Central memory CD4-positive, alpha-beta T cell (primary cell): Measurements from ENCODE around the gene PLPPR3.

Experiments
- DNase-seq: peaks from one replicate; pipeline ENCODE4 v3.0.0; 2022

The PLPPR3 gene

DNA sequence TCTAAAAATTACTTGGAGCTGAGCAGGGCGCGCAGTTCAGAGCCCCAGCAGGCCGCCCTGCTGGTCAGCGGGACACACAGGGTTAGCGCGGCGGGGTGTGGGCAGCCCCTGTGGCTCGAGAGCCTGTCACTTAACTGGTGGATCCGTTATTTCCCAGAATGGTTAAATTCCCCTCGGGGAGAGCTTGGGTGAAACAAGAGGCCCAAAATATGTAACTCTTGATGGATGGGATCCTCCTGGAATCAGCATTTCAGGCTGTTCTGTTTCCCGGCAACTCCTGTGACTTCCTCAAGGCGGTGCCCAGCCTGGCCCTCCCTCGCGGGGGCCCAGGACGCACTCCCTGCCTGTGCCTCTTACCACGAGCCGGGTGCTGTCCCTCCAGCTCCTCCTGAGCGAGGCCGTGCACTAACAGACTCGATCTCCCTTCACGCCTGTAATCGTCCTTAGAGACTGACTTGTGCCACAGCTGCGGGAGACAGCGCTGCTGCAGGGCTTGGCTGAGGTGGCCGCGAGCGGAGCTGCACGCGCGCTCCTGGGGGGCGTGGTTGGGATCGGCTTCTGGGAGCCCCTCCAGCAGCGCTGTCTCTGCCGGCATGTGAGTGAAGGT lies 14.8 kb downstream of the PLPPR3 start:
- no peak for DNase-seq

DNA sequence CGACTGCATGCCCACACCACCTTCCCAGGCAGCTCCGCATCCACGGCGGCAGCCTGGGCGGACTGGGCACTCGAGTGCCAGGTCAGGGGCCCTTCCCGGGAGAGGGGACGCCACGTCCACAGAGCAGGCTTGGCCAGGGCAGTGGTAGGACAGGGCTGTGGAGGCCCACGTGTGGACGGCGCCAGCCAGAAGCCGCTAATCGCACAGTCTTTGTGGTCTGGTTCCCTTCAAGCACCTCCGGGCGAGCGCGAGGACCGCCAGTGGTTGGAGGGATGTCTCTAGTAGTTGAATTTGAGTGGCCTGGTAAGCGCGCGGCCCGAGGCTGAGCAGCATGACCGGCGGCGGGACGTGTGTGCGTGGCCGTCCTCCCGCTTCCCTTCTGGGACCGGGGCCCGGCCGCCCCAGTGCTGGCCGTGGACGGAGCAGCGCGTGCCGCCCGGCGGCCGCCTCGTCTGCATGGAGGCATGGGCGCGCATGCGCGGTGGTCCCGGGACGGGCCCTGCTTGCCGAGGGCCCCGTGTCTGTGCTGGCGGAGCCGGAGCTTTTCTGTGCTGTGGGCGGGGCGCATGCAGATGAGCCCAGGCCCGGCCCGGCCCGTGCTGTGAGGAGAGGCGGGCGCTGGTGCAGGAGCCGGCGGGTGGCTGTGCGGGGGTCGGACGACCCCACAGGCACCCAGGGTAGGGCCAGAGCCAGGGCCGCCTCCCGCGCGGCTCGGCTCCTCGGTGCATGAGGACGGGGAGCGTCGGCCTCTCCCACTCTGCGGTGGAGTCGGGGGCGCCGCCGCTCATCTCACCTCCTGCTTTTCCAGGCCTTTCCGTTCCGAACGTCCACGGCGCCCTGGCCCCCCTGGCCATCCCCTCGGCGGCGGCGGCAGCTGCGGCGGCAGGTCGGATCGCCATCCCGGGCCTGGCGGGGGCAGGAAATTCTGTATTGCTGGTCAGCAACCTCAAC lies 15.9 kb downstream of the PLPPR3 start:
- no peak for DNase-seq

DNA sequence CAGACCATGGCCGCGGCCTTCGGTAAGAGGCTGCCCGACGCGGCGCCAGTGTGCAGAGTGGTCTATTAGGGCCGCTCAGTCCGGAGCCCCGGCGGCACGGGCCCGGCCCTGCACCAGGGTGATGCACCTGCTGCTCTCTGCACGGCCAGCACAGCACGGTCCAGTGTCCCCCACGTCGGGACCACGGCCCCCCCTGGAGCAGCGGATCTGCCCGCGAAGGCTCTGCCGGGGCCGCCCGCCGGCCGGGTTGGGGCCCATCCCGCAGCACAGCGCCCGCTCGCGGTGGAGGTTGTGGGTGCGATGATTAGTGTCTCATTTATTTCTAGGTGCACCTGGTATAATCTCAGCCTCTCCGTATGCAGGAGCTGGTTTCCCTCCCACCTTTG lies 16.6 kb downstream of the PLPPR3 start:
- DNase-seq = no peak

DNA sequence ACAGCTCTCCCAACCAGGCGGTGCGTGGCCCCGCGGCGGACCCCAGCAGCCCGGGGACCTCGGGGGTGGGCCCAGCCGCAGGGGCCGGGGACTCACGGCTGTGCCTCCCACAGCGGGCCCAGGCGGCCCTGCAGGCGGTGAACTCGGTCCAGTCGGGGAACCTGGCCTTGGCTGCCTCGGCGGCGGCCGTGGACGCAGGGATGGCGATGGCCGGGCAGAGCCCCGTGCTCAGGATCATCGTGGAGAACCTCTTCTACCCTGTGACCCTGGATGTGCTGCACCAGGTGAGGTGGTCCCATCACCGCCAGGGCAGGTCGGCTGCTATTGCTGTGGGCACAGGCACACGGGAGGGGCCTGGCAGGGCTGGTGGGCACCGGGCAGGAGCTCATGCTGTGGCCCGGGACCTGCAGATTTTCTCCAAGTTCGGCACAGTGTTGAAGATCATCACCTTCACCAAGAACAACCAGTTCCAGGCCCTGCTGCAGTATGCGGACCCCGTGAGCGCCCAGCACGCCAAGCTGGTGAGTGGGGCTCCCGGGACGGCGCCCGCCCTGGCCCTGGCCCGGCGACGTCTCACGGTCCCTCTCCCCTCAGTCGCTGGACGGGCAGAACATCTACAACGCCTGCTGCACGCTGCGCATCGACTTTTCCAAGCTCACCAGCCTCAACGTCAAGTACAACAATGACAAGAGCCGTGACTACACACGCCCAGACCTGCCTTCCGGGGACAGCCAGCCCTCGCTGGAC lies 17.2 kb downstream of the PLPPR3 start:
- DNase-seq = no peak

DNA sequence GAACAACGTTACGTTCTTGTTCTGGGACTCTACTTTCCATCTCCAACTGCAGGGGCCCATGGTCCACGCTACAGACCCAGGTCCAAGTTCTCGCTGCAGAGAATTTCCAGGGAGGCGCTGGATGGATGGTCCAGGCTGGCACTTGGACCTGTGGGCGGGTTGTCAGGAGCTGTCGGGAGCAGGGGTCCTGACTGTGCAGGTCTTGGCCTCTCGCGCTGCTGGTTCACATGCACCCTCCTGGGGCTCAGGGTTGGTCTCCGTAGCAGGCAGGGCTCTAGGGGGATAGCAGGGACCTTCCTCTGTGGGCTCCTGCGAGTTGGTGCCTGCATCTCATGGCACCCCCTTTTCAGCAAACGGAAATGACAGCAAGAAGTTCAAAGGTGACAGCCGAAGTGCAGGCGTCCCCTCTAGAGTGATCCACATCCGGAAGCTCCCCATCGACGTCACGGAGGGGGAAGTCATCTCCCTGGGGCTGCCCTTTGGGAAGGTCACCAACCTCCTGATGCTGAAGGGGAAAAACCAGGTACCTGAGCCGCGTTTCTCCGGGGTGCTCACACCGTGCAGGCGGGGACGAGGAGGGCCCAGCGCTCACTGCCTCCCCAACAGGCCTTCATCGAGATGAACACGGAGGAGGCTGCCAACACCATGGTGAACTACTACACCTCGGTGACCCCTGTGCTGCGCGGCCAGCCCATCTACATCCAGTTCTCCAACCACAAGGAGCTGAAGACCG lies 17.9 kb downstream of the PLPPR3 start:
- DNase-seq = no peak

DNA sequence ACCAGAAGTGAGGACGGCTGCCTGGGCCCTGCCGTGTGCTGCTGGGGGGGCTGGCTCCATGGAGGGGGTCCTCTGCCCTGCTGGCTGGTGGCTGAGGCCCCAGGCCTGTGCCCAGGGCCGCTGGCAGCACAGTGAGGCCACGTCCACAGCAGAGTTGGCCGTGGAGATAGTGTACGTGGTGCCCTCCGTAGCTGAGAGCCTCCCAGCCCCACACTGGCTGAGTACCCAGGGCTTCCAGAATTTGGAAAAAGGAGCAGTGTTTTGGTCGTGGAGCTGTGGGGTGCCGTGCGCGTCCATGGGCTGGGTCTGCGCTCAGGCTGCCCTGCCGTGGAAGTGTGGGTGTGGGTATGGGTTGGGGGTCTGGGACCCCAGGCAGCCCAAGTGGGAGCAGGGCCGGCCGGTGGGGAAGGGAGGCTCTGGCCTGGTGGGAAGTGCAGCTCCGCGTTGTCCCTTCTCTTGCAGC lies 18.6 kb downstream of the PLPPR3 start:
- no peak for DNase-seq

DNA sequence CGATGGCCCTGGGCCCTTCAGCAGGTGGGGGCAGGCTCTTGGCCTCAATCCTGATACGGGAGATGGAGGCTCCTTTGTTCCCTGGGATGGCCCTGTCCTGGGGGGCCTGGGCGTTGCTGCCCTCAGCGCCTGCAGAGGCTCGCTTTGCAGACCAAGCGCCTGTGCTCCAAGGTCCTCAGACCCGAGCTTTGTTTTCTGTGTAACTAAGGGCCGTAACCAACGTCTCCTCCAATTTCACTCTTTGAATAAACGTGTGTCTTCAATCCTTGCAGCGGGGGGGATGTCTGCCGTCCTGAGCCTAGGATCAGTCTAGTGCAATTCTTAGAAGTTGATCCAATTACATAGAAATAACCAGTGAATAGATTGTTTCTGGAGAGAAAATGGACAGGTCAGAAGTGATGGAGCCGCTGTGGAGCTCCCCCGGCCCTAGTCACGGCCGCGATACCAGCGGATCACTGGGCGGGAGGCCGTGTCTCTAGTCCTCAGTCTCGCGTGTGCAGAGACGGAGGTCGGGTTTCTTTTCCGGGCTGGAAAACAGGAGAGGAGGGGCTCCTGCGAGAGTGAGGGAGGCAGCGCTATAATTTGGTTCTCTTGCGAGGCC lies 19.2 kb downstream of the PLPPR3 start:
- no peak for DNase-seq

DNA sequence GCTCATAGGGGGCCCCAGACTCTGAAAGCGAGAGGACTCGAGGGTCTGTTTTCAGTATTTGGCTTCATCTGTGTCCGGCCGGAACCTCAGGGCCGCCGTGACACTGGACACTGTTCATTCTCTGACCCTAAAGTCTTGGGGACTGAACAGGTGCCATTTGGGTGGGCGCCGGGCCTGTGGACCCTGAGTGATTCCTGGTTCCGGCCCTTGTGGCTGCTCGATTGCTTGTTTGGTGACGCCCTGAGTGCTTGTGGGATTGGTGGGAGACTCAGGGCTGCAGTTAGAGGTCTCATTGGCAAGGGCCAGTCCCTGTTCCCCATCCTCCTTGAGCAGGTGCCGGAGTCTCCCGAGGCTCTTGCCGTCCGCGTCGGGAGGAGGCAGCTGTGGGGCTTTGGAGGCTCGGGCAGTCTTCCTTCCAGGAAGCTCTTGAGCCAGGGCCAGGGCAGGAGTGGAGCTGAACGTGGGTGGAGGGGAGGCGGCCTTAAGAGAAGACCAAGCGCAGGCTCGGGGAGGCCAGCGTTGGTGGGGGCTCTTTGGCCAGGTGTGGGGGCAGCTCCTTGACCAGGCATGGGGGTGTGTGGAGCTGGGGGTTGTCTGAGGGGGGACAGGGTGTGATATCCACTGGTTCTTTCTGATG lies 19.8 kb downstream of the PLPPR3 start:
- no peak for DNase-seq

DNA sequence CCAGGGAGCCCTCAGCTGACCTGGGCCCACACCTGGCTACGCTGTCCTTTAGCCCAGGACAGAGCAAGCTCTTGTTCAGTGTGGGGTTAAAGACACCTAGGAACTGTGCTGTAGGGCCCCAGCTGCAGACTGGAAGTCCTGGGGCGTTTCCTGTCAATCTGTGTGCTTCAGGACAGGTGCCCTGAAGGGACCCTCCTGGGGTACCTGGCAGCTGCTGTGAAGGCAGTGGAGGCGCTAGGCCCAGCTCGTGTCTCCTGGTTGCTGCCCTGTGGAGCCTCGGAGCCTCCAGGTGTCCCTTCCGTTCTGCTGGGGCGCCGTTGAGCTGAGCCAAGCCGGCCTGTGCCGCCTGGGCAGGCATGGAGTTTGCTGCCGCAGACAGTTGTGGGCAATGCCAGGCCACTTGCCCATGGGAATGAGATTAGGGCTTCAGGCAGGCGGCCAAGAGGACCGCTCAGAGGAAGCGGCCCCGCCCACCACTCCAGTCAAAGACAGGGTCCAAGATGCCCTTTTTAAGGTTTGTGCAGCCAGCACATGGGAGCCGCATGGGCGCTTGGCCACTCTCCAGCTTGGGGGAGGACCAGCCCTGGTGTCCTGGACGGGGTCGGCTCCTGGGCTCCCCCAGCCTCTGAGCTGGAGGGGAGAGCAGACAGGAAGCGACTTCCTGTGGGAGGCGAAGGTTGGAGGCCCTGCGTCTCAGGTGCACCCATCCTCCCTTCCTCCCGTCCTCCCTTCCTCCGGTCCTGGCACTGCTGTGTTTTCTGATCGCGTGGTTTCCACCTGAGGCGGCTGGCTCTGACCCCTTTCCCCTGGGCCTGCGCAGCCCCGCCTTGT lies 20.5 kb downstream of the PLPPR3 start:
- DNase-seq = no peak

DNA sequence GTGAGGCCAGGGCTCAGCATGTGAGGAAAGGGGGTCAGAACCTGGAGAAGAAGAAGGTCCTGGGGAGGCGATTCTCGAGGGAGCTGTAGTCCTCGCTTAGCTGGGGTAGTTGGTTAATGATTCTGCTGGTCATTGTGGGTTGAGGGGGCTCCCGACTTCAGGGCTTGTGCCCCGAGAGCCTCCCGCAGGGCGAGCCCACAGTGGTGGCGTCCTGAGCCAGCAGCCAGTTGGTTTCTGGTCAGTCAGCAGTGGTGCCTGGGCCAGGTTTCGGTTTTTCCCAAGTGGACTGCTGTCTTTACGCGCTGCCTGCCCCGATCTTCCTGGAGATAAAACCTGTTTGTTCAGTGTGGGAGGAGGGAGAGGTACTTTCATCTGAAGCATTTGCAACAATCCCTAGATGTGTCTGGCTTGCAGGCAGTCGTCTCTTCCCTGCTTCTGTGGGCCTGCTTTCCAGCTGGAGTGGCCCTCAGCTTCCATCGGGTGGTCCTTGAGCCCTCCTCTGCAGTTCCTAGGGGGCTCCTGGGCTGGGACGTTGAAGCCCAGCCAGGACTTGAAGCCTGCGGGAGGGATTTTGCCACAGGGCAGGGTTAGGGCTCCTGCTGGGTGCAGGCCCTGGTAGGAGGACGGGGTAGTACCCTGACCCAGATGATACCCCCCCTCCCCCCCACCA lies 21.3 kb downstream of the PLPPR3 start:
- DNase-seq = no peak

DNA sequence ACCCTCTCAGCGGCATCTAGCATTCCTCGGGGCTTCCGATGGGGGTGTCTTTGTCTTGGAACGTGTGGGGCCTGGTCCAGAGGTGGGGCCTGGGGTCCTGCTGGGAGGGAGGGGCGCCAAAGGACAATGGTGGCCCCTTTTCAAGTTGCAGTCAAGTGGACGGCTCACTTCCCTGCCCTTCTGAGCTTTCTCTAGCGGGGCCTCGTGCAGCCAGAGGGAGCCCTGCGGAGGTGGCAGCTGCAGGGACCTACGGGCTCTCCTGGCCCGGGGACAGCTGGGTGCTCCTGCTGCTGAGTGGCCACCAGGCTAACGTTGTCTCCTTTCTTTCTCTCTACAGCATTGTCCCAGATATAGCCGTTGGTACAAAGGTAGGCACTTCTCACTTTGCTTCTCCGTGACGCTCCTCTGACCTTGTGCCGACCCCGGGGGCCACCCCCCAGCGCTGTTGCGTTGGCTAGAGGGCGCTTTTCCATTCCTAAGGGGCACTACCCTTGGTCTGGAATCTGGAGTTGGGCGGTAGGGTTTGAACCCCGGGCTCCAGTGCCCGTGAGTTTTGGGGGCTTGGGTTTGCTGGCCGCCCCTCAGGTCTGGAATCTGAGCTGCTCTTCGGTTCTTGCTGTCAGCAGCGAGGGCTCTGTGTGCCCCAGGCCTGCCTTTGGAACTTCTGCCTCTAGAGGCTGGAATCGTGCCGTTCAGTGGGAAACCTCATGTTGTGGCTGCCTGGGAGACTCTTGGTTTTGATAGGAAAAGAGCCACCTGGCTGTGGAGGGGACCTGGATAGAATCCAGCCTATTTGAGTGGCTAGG lies 22.5 kb downstream of the PLPPR3 start:
- DNase-seq = no peak

DNA sequence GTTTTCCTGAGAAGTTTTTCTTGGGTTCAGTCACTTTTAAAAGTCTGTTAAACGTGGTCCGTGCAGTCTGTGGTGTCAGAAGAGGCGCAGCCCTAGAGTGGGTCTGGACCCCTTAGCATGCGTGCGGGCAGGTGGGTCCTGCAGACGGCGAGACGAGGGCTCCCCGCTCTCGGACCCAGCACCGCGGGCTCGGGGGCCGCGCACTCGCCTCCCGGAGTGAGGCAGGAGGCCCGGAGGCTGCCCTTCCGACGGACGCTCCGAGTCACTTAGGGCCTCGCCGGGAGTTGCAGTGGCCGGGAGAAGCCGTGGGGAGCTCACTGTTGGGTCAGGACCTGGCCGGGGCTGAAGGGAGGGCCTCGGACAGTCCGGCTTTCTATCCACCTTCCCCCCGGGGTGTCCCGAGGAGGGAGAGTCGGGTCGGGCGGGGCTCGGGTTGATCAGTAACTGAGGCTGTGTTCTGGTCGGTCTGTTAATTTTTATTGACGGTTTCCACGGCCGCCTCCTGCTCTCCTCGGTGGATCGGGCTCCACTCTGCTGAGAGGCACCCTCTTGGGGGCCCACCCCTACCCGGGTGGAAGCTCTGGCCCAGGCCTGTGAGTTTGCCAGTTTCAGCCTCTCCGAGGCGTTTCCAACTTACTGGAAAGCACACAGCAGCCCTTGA lies 23.2 kb downstream of the PLPPR3 start:
- DNase-seq = no peak

DNA sequence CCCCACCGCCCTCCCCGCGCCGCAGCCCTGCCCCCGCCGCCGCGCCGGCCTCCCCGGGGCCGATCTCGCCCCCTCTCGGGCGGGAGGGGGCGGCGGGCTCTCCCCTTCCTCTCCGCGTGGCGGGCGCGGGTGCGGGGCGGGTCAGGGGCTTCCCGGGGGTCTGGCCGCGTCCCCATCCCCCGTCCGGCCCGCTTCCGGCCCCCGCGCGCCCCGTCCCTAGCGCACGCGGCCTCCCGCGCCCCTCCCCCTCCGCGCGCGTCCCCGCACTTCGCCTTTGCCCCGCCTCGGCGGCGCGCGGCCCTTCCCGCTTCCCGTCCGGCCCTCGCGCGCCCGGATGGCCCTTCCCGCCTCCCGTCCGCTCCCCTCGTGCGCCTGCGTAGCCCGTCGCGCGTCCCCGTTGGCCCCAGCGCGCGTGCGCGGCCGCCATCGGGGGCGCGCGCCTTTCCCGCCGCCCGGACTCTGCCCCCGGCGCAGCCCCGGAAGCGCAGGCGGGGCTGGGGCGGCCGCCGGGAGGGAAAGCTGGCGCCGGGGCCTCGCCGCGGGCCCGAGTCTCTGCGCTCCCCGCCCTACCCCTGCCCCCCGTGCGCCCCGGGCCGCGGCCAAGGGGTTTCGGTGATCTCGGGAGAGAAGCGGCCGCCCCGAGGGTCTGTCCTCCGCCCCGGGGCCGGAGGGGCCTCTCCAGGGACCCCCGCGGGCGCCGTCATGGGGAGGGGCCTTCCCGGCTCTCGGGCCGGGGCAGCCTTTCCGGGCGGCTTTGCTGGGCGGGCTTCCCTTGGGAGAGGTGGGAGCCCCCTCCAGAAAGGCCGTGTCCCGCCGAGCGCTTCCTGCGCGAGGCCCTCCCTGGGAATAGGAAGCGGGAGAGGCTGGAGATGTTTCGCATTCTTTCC lies 24.0 kb downstream of the PLPPR3 start:
- DNase-seq = peak; percentile 86

DNA sequence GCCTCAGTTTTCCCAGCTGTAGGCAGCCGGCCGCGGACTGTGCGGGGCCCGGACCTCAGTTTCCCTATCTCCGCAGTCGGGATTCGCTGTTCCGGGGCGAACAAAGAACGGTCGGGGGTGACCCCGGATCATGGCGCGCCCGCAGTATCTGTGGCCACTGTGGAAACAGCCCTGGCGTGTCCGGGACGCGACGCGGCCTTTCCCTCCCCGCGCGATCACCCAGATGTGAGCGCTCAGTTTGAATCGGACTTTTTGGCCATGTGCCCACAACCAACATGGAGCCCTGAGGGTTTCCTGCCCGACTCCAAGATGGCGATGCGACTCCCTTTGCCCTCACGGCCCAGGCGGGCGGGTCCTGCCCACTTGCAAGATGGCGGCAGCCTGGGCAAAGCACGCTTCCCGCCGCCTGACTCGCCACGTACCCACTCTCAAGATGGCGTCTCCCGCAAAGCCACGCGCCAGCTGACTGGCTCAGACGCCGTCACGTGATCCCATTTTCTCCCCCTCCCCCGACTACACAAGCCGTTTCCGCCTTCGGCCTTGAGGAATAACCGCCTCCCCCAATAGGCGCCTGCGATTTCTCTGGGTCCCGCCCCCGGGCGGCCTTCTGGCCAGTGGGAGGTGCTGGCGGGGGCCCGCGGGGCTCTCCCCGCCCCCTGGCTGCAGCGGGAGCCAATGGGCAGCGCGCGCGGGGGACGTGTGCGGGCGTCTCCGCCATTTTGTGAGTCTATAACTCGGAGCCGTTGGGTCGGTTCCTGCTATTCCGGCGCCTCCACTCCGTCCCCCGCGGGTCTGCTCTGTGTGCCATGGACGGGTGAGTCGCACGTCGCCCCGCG lies 24.8 kb downstream of the PLPPR3 start, which contains the start of gene PTBP1:
TSS of gene PTBP1 (plus strand) at position 761 of the 836 bp plus-strand sequence. CDS start at position 807, 46 bp downstream.
- peak; percentile 100 for DNase-seq

DNA sequence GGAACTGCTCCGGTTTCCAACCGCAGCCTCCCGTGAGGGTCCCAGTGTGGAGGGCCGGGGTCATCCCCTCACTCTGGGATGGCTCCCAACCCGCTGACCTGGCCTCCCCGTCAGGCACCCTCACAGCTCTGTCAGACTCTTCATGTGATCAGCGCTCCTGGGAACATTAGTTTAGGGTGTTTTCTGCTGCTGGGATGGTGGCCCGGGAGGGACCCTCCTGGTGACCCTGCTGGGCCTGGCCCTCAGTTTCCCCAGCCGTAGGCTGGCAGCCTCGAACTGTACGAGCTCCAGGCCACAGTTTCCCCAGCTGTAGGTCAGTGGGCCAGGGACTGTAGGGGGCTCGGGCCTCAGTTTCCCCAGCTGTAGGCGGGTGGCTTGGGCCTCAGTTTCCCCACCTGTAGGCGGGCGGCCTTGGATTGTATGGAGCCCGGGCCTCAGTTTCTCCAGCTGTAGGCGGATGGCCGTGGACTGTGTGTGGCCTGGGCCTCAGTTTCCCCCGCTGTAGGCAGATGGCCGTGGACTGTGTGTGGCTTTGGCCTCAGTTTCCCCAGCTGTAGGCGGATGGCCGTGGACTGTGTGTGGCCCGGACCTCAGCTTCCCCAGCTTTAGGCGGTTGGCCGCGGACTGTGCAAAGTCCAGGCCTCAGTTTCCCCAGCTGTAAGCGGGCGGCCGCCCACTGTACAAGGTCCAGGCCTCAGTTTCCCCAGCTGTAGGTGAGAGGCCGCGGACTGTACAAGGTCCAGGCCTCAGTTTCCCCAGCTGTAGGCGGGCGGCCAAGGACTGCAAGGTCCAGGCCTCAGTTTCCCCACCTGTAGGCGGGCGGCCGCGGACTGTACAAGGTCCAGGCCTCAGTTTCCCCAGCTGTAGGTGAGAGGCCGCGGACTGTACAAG lies 25.8 kb downstream of the PLPPR3 start:
- DNase-seq = no peak
